NCI-H2227 (cell line): Measurements from ENCODE around the gene PLPPR5.

Source experiments
- DNase-seq: peaks from one replicate; lab custom pipeline; 2025; ENCODE audit not compliant: unreplicated experiment; lab: John Stamatoyannopoulos, UW

PLPPR5 gene

GRCh38 chr1:98969798-98970490, 34.7 kb downstream of the PLPPR5 start:
- no peak for DNase-seq

- no peak for DNase-seq
Measured at GRCh38 chr1:98967122-98967521, 37.5 kb downstream of the PLPPR5 start.

- no peak for DNase-seq
Measured at GRCh38 chr1:98965394-98965793, 39.3 kb downstream of the PLPPR5 start.

GRCh38 chr1:98964198-98964597, 40.5 kb downstream of the PLPPR5 start:
- DNase-seq, result no peak

GRCh38 chr1:98963064-98963758, 41.5 kb downstream of the PLPPR5 start:
- DNase-seq, result no peak

- DNase-seq, result no peak
Measured at GRCh38 chr1:98962156-98962555, 42.5 kb downstream of the PLPPR5 start.

GRCh38 chr1:98949621-98950020, 55.0 kb downstream of the PLPPR5 start:
- DNase-seq, result peak; percentile 26

- no peak for DNase-seq
Measured at GRCh38 chr1:98949166-98949565, 55.5 kb downstream of the PLPPR5 start.

- DNase-seq, result no peak
Measured at GRCh38 chr1:98947071-98947470, 57.6 kb downstream of the PLPPR5 start.

GRCh38 chr1:98940722-98941079, 64.0 kb downstream of the PLPPR5 start:
- no peak for DNase-seq

GRCh38 chr1:98940069-98940721, 64.5 kb downstream of the PLPPR5 start:
- DNase-seq, result no peak

- DNase-seq, result no peak
Measured at GRCh38 chr1:98939471-98939870, 65.2 kb downstream of the PLPPR5 start.

- DNase-seq, result no peak
Measured at GRCh38 chr1:98937347-98937746, 67.3 kb downstream of the PLPPR5 start.

GRCh38 chr1:98932184-98932583, 72.5 kb downstream of the PLPPR5 start:
- DNase-seq, result no peak

- DNase-seq, result no peak
Measured at GRCh38 chr1:98931128-98931835, 73.4 kb downstream of the PLPPR5 start.

GRCh38 chr1:98929437-98929836, 75.2 kb downstream of the PLPPR5 start:
- DNase-seq, result no peak

- DNase-seq, result no peak
Measured at GRCh38 chr1:98926597-98926996, 78.1 kb downstream of the PLPPR5 start.

- no peak for DNase-seq
Measured at GRCh38 chr1:98924977-98925376, 79.7 kb downstream of the PLPPR5 start.

GRCh38 chr1:98923667-98924066, 81.0 kb downstream of the PLPPR5 start:
- no peak for DNase-seq

GRCh38 chr1:98921817-98922216, 82.8 kb downstream of the PLPPR5 start:
- DNase-seq, result no peak

- no peak for DNase-seq
Measured at GRCh38 chr1:98920441-98921110, 84.1 kb downstream of the PLPPR5 start.
